ENCODE data around the gene GRIK4. TPM values are rescaled to one million over a fixed set of nuclear protein-coding genes. Genes with fewer than 3 reads are reported as not detected.

The GRIK4 gene
- total and polyA plus RNA-seq, 9 of the 15 experiments (the other 6 are each of a cell fraction or from before 2014, with no cell fraction given), result not detected

- TF ChIP-seq SP2 (IDR thresholded peaks at IDR 0.05; ENCODE audit: extremely low read depth, low read depth, low read length, poor library complexity, severe bottlenecking) (no peak), E2F6 (IDR thresholded peaks at IDR 0.05; ENCODE audit: borderline replicate concordance in 1 of 2, extremely low read depth in 1 of 2, insufficient read depth in 1 of 2, insufficient read length in 1 of 2, low read depth in 1 of 2, low read length in 1 of 2, poor library complexity in 1 of 2, severe bottlenecking in 1 of 2) (no peak), PRMT5 (CRISPR knock-in tag; IDR thresholded peaks at IDR 0.05) (no peak), ZNF830 (CRISPR knock-in tag; IDR thresholded peaks at IDR 0.05) (no peak), FOSL1 (tag; conservative IDR thresholded peaks at IDR 0.05) (no peak)
These were observed 385.1 kb downstream of the GRIK4 start (continued) for GRCh38 chr11:120896687-120897086.

- no peaks in the 10 kb centered on the region for H3K9me1 ChIP-seq (ENCODE audit: control insufficient read depth, insufficient read depth, low read length)
- intact Hi-C loops (cut with micrococcal nuclease) (no loop called here), in situ Hi-C loops (cut with MboI) (no loop called here)
- H4K20me1 ChIP-seq (replicated peaks; ENCODE audit: control insufficient read depth, insufficient read depth, low read length), result peaks cover 6% of the 10 kb centered on the region
- 0% methylated on average over 5 of the region's 6 CpGs for WGBS (ENCODE audit: insufficient coverage, low coverage, missing lambda C conversion rate)
- H3K36me3 ChIP-seq (ENCODE audit: control insufficient read depth, insufficient read depth, low read length), result no peaks in the 10 kb centered on the region
- H3K4me3 ChIP-seq, result no peak overlapping the region
- DNase-seq (ENCODE audit: extremely low read depth in 1 of 4, low spot score in 3 of 4) (no peak), ATAC-seq (no peak), FAIRE-seq (no peak)
- no peak overlapping the region for H3K9ac ChIP-seq (ENCODE audit: insufficient read depth in 1 of 2, low read depth in 2 of 2, low read length in 2 of 2)
- no peaks in the 10 kb centered on the region for H3K79me2 ChIP-seq (ENCODE audit: control insufficient read depth, insufficient read depth, low read length)
- no peak overlapping the region for H2AFZ ChIP-seq (ENCODE audit: low read depth, low read length)
- no peaks in the 10 kb centered on the region for H3K9me3 ChIP-seq (replicated peaks; ENCODE audit: control insufficient read depth, insufficient read depth, low read depth, low read length)
- H3K27me3 ChIP-seq (ENCODE audit: control insufficient read depth in 2 of 2, insufficient read depth in 2 of 2, low read length in 2 of 2), result peaks cover 0 to 50% of the 10 kb centered on the region in 2 experiments; a peak in 2 of 5 replicates
- H3K4me1 ChIP-seq (replicated peaks in 1 of 2; ENCODE audit: control insufficient read depth in 2 of 2, insufficient read depth in 2 of 2, low read length in 2 of 2), result no peaks in the 10 kb centered on the region; a peak in 1 of 5 replicates
- POLR2A ChIA-PET, result no interaction called here
- H3K27ac ChIP-seq (ENCODE audit: extremely low read depth, low read depth, low read length), result no peak overlapping the region
- no TSS peak for BruUV-seq (replicated peaks)
- CTCF ChIA-PET (ENCODE audit: low intra/inter-chr PET ratio), result no interaction called here
- H3K4me2 ChIP-seq (ENCODE audit: insufficient read depth, low read length), result no peak overlapping the region
- TF ChIP-seq ZNF695 (CRISPR knock-in tag; IDR thresholded peaks at IDR 0.05), result no peak
- TF ChIP-seq CBX2 (IDR thresholded peaks at IDR 0.05; ENCODE audit: insufficient read depth, low read length, poor library complexity, severe bottlenecking), result no peak
- TF ChIP-seq TCF7 (IDR thresholded peaks at IDR 0.05; ENCODE audit: borderline replicate concordance), result no peak
- no peak for TF ChIP-seq ZBTB8A (IDR thresholded peaks at IDR 0.05; ENCODE audit: partially characterized antibody)
- TF ChIP-seq SNAPC5 (CRISPR knock-in tag; IDR thresholded peaks at IDR 0.05), result no peak
- TF ChIP-seq ZNF512 (tag; IDR thresholded peaks at IDR 0.05), result no peak
- no peak for TF ChIP-seq RREB1 (CRISPR knock-in tag; IDR thresholded peaks at IDR 0.05)
These were observed 387.0 kb downstream of the GRIK4 start for GRCh38 chr11:120898568-120898967.

Measured in K562 (cell line).